GM23248 (cell line): Measurements from ENCODE around the gene ADARB1. TPM values are rescaled to one million over a fixed set of nuclear protein-coding genes. Genes with fewer than 3 reads are reported as not detected.

ENCODE experiments used
- DNase-seq: peaks from one replicate; pipeline ENCODE4 v3.0.0-alpha.2; 2015
- H2AFZ ChIP-seq: fragments of 200-600 bp; sonication (generic); 2 replicates; pipeline ENCODE4 v1.6.1; 2016; ENCODE audit warnings: antibody characterized with exemption
- H3F3A ChIP-seq: fragments of 200-600 bp; sonication (generic); 2 replicates; pipeline ENCODE4 v1.6.1; 2016; ENCODE audit warnings: mild to moderate bottlenecking, antibody characterized with exemption, mixed run types; ENCODE audit not compliant: insufficient read depth
- H3K27ac ChIP-seq: fragments of 200-600 bp; sonication (generic); 2 replicates; pipeline ENCODE4 v1.5.1; 2016; ENCODE audit warnings: mild to moderate bottlenecking
- H3K27me3 ChIP-seq: fragments of 200-600 bp; sonication (generic); replicated peaks from 2 replicates; pipeline ENCODE4 v1.6.1; 2016; ENCODE audit warnings: mild to moderate bottlenecking; ENCODE audit not compliant: insufficient read depth
- H3K36me3 ChIP-seq: fragments of 200-600 bp; sonication (generic); 2 replicates; pipeline ENCODE4 v1.6.1; 2016; ENCODE audit warnings: low read depth, mild to moderate bottlenecking
- H3K4me1 ChIP-seq: fragments of 200-600 bp; sonication (generic); 2 replicates; pipeline ENCODE4 v1.6.1; 2016; ENCODE audit warnings: mild to moderate bottlenecking; ENCODE audit not compliant: insufficient read depth
- H3K4me2 ChIP-seq: fragments of 200-600 bp; sonication (generic); one replicate; pipeline ENCODE4 v1.6.1; 2016; ENCODE audit warnings: mild to moderate bottlenecking; ENCODE audit not compliant: unreplicated experiment
- H3K4me3 ChIP-seq: fragments of 200-600 bp; sonication (generic); 2 replicates; pipeline ENCODE4 v1.5.1; 2016; ENCODE audit warnings: mild to moderate bottlenecking
- H3K79me2 ChIP-seq: fragments of 200-600 bp; sonication (generic); 2 replicates; pipeline ENCODE4 v1.6.1; 2016; ENCODE audit warnings: mild to moderate bottlenecking; ENCODE audit not compliant: insufficient read depth
- H3K9ac ChIP-seq: fragments of 200-600 bp; sonication (generic); 2 replicates; pipeline ENCODE4 v1.6.1; 2016; ENCODE audit warnings: mild to moderate bottlenecking
- H3K9me2 ChIP-seq: fragments of 200-600 bp; sonication (generic); 2 replicates; pipeline ENCODE4 v1.6.1; 2016; ENCODE audit warnings: mixed run types, mild to moderate bottlenecking, moderate library complexity; ENCODE audit not compliant: insufficient read depth
- H3K9me3 ChIP-seq: fragments of 200-600 bp; sonication (generic); one replicate; pipeline ENCODE4 v1.6.1; 2017; ENCODE audit warnings: low read depth
- H4K20me1 ChIP-seq: fragments of 200-600 bp; sonication (generic); 2 replicates; pipeline ENCODE4 v1.6.0; 2016; ENCODE audit not compliant: insufficient read depth
- EZH2 ChIP-seq: fragments of 200-600 bp; sonication (generic); IDR thresholded peaks from 2 replicates; pipeline ENCODE4 v1.6.1; 2018; ENCODE audit warnings: antibody characterized with exemption, mild to moderate bottlenecking; ENCODE audit not compliant: insufficient read depth, poor library complexity, severe bottlenecking
- EZH2phosphoT487 ChIP-seq: fragments of 200-600 bp; sonication (generic); IDR thresholded peaks from 2 replicates; pipeline ENCODE4 v1.6.1; 2018; ENCODE audit warnings: antibody characterized with exemption, moderate library complexity, mild to moderate bottlenecking, low read depth; ENCODE audit not compliant: insufficient read depth
- WGBS, 2 experiments: methylation state at CpG; one replicate each; pipeline ENCODE4 v1.1.6; 2015 to 2017; ENCODE audit warnings: low lambda C conversion rate in 2 of 2, low coverage in 1 of 2; ENCODE audit errors: missing lambda C conversion rate in 2 of 2; 5-methylcytosine and 5-hydroxymethylcytosine counted together
- in situ Hi-C: fragments of 300-500 bp; cut with MboI; formaldehyde crosslinking; loops from 2 replicates; pipeline ENCODE4 v1.15.0; 2020
- polyA plus RNA-seq: library from polyadenylated mRNA; unstranded; fragments of >200 nt; fragmentation: Nextera tagmentation; extraction: Ambion mirVana; gene quantifications from 2 replicates; pipeline ENCODE4 v1.2.1, GENCODE V29; 2016
- total RNA-seq: library from RNA; depleted of rRNA; stranded (reverse); fragments of >200 nt; shearing (Covaris generic); gene quantifications from 2 replicates; pipeline ENCODE4 v1.2.3, GENCODE V29; 2014

Gene ADARB1
- total and polyA plus RNA-seq, 2 experiments from 2014 or later = 16.3 to 17.4 TPM

GRCh38 chr21:45210461-45210983, 136.1 kb downstream of the ADARB1 start:
- Histone ChIP-seq H3K4me3 (no peak overlapping the region), H3K79me2 (no peaks in the 10 kb centered on the region), H3K27ac (no peak overlapping the region), H3K36me3 (peaks cover 27% of the 10 kb centered on the region; the same call in 1 of the 2 replicates), H3K4me2 (no peak overlapping the region), H3F3A (peaks cover 9% of the 10 kb centered on the region; the same call in 1 of the 2 replicates), H3K9me3 (no peaks in the 10 kb centered on the region), H3K9ac (no peak overlapping the region), H3K27me3 (no peaks in the 10 kb centered on the region), H2AFZ (no peak overlapping the region), H4K20me1 (no peaks in the 10 kb centered on the region), H3K9me2 (no peaks in the 10 kb centered on the region), H3K4me1 (no peaks in the 10 kb centered on the region; the same call in 1 of the 2 replicates)
- in situ Hi-C loops = no loop called here
- WGBS, 2 experiments = 88 to 94% methylated on average over 12 of the region's 12 CpGs
- TF ChIP-seq EZH2 = no peak
- no peak for TF ChIP-seq EZH2phosphoT487
- DNase-seq = no peak

- Histone ChIP-seq H4K20me1 (no peaks in the 10 kb centered on the region), H3K27me3 (no peaks in the 10 kb centered on the region), H2AFZ (no peak overlapping the region), H3K4me3 (no peak overlapping the region), H3K36me3 (peaks cover 33% of the 10 kb centered on the region), H3K9me3 (no peaks in the 10 kb centered on the region), H3K4me2 (no peak overlapping the region), H3K9me2 (no peaks in the 10 kb centered on the region), H3K9ac (no peak overlapping the region), H3K4me1 (no peaks in the 10 kb centered on the region; the same call in 1 of the 2 replicates), H3F3A (peaks cover 9% of the 10 kb centered on the region; the same call in 1 of the 2 replicates), H3K79me2 (no peaks in the 10 kb centered on the region), H3K27ac (no peak overlapping the region)
- TF ChIP-seq EZH2 (no peak), EZH2phosphoT487 (no peak)
- in situ Hi-C loops = no loop called here
- 71 to 73% methylated on average over 9 of the region's 9 CpGs for WGBS, 2 experiments
- no peak for DNase-seq
Measured at GRCh38 chr21:45211661-45212060, 137.3 kb downstream of the ADARB1 start.

GRCh38 chr21:45213392-45213791, 139.0 kb downstream of the ADARB1 start:
- Histone ChIP-seq H3K27me3 (no peaks in the 10 kb centered on the region), H3K9me2 (no peaks in the 10 kb centered on the region), H3K9me3 (peaks cover 3% of the 10 kb centered on the region), H4K20me1 (no peaks in the 10 kb centered on the region), H3K4me2 (no peak overlapping the region), H3K36me3 (peaks cover 36% of the 10 kb centered on the region), H3K4me3 (no peak overlapping the region), H3K4me1 (no peaks in the 10 kb centered on the region; the same call in 1 of the 2 replicates), H3K79me2 (no peaks in the 10 kb centered on the region), H3F3A (no peaks in the 10 kb centered on the region), H3K9ac (no peak overlapping the region), H2AFZ (no peak overlapping the region), H3K27ac (no peak overlapping the region)
- TF ChIP-seq EZH2 = no peak
- no peak for TF ChIP-seq EZH2phosphoT487
- in situ Hi-C loops = no loop called here
- 83 to 86% methylated on average over 2 of the region's 2 CpGs for WGBS, 2 experiments
- DNase-seq = no peak

GRCh38 chr21:45215213-45215612, 140.8 kb downstream of the ADARB1 start:
- no peak for DNase-seq
- no peak for TF ChIP-seq EZH2phosphoT487
- TF ChIP-seq EZH2 = no peak
- in situ Hi-C loops = no loop called here
- peaks cover 36% of the 10 kb centered on the region for H3K36me3 ChIP-seq
- H3K9ac ChIP-seq = no peak overlapping the region
- no peaks in the 10 kb centered on the region for H3K9me2 ChIP-seq
- no peaks in the 10 kb centered on the region for H3K4me1 ChIP-seq
- no peaks in the 10 kb centered on the region for H3K27me3 ChIP-seq
- H3K27ac ChIP-seq = no peak overlapping the region
- H3F3A ChIP-seq = no peaks in the 10 kb centered on the region
- 72 to 73% methylated on average over 2 of the region's 2 CpGs for WGBS, 2 experiments
- H2AFZ ChIP-seq = no peak overlapping the region
- H3K4me3 ChIP-seq = no peak overlapping the region
- H3K4me2 ChIP-seq = no peak overlapping the region
- no peaks in the 10 kb centered on the region for H4K20me1 ChIP-seq
- peaks cover 3% of the 10 kb centered on the region for H3K9me3 ChIP-seq
- no peaks in the 10 kb centered on the region for H3K79me2 ChIP-seq

- H3K27me3 ChIP-seq = no peaks in the 10 kb centered on the region
- in situ Hi-C loops = no loop called here
- H3F3A ChIP-seq = no peaks in the 10 kb centered on the region
- H3K9ac ChIP-seq = no peak overlapping the region
- no peak overlapping the region for H3K4me3 ChIP-seq
- peaks cover 3% of the 10 kb centered on the region for H3K9me3 ChIP-seq
- H3K4me2 ChIP-seq = no peak overlapping the region
- no peak overlapping the region for H2AFZ ChIP-seq
- WGBS, 2 experiments = 64 to 65% methylated on average over 1 of the region's 1 CpG
- no peaks in the 10 kb centered on the region for H3K9me2 ChIP-seq
- no peak for TF ChIP-seq EZH2phosphoT487
- TF ChIP-seq EZH2 = no peak
- H3K27ac ChIP-seq = no peak overlapping the region
- H3K4me1 ChIP-seq = no peaks in the 10 kb centered on the region
- no peaks in the 10 kb centered on the region for H3K79me2 ChIP-seq
- H4K20me1 ChIP-seq = no peaks in the 10 kb centered on the region
- peaks cover 35% of the 10 kb centered on the region for H3K36me3 ChIP-seq
- no peak for DNase-seq
Measured at GRCh38 chr21:45217010-45217409, 142.6 kb downstream of the ADARB1 start.
